GM12878 (cell line): ENCODE data around the gene RMC1. TPM values are rescaled to one million over a fixed set of nuclear protein-coding genes. Genes with fewer than 3 reads are reported as not detected.

Experiments
- IRF5 ChIP-seq: fragments of 450-650 bp; IDR thresholded peaks from 2 replicates; pipeline ENCODE4 v1.6.1; 2017; ENCODE audit warnings: borderline replicate concordance
- NFYB ChIP-seq: IDR thresholded peaks from 2 replicates; pipeline ENCODE4 v1.6.1; 2011; ENCODE audit warnings: low read depth, mild to moderate bottlenecking, low read length, improper control_type of control experiment, moderate library complexity; ENCODE audit not compliant: insufficient read depth
- RUNX3 ChIP-seq: IDR thresholded peaks from 2 replicates; pipeline ENCODE4 v1.6.1; 2012; ENCODE audit warnings: low read length, inconsistent platforms
- SMC3 ChIP-seq: IDR thresholded peaks from 2 replicates; pipeline ENCODE4 v1.6.1; 2011; ENCODE audit warnings: low read length, improper control_type of control experiment, borderline replicate concordance
- SP1 ChIP-seq: IDR thresholded peaks from one replicate; pipeline ENCODE4 v1.6.1; 2011; ENCODE audit warnings: low read depth, low read length
- ZNF24 ChIP-seq: fragments of 450-650 bp; IDR thresholded peaks from 2 replicates; pipeline ENCODE4 v1.6.1; 2017; ENCODE audit warnings: antibody characterized with exemption, mild to moderate bottlenecking
- ZNF274 ChIP-seq: IDR thresholded peaks from one replicate; pipeline ENCODE4 v1.8.0; 2011; ENCODE audit not compliant: insufficient read length, insufficient read depth
- polyA plus RNA-seq, 11 experiments: library from polyadenylated mRNA; depleted of rRNA in 4 of 11; unstranded in 6 of 11; stranded (reverse) in 5 of 11; fragments of >200 nt; fragmentation: Nextera tagmentation in 4 of 11; fragmentation: Illumina TruSeq in 1 of 11; extraction: Ambion mirVana in 4 of 11; extraction: Trizol in 1 of 11; gene quantifications; 1 replicate in 1 of 11; 2 replicates in 10 of 11; pipeline versions ENCODE4 v1.2.1 to v1.2.3, GENCODE V29; 2011 to 2016; ENCODE audit warnings: inconsistent platforms in 2 of 11, missing spikeins in 2 of 11, low read depth in 1 of 11
- total RNA-seq, 4 experiments: library from RNA; depleted of rRNA in 3 of 4; stranded (reverse); fragments of >200 nt in 3 of 4; fragmentation: Illumina TruSeq in 1 of 4; extraction: Trizol in 1 of 4; gene quantifications; 2 replicates each; pipeline versions ENCODE4 v1.2.1 to v1.2.3, GENCODE V29; 2013 to 2021
- TF ChIP-seq, protein P1 (sequence below): IDR thresholded peaks from 2 replicates; pipeline ENCODE4 v1.6.1; 2012; ENCODE audit warnings: low read depth, low read length, improper control_type of control experiment
- TF ChIP-seq, protein P2 (sequence below): fragments of 450-650 bp; conservative IDR thresholded peaks from 2 replicates; pipeline ENCODE4 v1.6.1; 2017; ENCODE audit warnings: mild to moderate bottlenecking, moderate library complexity
- TF ChIP-seq, protein P3 (sequence below): fragments of 450-650 bp; IDR thresholded peaks from 2 replicates; pipeline ENCODE4 v1.6.1; 2018; ENCODE audit warnings: mild to moderate bottlenecking, low read depth, moderate library complexity; ENCODE audit not compliant: partially characterized antibody
- TF ChIP-seq, protein P4 (sequence below): fragments of 450-650 bp; IDR thresholded peaks from 2 replicates; pipeline ENCODE4 v1.6.1; 2017; ENCODE audit warnings: antibody characterized with exemption, mild to moderate bottlenecking, moderate library complexity

RMC1 gene
- total and polyA plus RNA-seq, 10 of the 15 experiments (the other 5 are each of a cell fraction or from before 2014, with no cell fraction given) = 8.4 to 57.6 (median 42.5) TPM

- TF ChIP-seq, protein P1, sequence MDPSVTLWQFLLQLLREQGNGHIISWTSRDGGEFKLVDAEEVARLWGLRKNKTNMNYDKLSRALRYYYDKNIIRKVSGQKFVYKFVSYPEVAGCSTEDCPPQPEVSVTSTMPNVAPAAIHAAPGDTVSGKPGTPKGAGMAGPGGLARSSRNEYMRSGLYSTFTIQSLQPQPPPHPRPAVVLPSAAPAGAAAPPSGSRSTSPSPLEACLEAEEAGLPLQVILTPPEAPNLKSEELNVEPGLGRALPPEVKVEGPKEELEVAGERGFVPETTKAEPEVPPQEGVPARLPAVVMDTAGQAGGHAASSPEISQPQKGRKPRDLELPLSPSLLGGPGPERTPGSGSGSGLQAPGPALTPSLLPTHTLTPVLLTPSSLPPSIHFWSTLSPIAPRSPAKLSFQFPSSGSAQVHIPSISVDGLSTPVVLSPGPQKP = no peak
- TF ChIP-seq, protein P2, sequence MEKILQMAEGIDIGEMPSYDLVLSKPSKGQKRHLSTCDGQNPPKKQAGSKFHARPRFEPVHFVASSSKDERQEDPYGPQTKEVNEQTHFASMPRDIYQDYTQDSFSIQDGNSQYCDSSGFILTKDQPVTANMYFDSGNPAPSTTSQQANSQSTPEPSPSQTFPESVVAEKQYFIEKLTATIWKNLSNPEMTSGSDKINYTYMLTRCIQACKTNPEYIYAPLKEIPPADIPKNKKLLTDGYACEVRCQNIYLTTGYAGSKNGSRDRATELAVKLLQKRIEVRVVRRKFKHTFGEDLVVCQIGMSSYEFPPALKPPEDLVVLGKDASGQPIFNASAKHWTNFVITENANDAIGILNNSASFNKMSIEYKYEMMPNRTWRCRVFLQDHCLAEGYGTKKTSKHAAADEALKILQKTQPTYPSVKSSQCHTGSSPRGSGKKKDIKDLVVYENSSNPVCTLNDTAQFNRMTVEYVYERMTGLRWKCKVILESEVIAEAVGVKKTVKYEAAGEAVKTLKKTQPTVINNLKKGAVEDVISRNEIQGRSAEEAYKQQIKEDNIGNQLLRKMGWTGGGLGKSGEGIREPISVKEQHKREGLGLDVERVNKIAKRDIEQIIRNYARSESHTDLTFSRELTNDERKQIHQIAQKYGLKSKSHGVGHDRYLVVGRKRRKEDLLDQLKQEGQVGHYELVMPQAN = no peak
- TF ChIP-seq RUNX3 (no peak), IRF5 (no peak), ZNF24 (no peak), SP1 (no peak), NFYB (no peak), ZNF274 (no peak), SMC3 (no peak)
- TF ChIP-seq, protein P3, sequence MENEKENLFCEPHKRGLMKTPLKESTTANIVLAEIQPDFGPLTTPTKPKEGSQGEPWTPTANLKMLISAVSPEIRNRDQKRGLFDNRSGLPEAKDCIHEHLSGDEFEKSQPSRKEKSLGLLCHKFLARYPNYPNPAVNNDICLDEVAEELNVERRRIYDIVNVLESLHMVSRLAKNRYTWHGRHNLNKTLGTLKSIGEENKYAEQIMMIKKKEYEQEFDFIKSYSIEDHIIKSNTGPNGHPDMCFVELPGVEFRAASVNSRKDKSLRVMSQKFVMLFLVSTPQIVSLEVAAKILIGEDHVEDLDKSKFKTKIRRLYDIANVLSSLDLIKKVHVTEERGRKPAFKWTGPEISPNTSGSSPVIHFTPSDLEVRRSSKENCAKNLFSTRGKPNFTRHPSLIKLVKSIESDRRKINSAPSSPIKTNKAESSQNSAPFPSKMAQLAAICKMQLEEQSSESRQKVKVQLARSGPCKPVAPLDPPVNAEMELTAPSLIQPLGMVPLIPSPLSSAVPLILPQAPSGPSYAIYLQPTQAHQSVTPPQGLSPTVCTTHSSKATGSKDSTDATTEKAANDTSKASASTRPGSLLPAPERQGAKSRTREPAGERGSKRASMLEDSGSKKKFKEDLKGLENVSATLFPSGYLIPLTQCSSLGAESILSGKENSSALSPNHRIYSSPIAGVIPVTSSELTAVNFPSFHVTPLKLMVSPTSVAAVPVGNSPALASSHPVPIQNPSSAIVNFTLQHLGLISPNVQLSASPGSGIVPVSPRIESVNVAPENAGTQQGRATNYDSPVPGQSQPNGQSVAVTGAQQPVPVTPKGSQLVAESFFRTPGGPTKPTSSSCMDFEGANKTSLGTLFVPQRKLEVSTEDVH = no peak
- TF ChIP-seq, protein P4, sequence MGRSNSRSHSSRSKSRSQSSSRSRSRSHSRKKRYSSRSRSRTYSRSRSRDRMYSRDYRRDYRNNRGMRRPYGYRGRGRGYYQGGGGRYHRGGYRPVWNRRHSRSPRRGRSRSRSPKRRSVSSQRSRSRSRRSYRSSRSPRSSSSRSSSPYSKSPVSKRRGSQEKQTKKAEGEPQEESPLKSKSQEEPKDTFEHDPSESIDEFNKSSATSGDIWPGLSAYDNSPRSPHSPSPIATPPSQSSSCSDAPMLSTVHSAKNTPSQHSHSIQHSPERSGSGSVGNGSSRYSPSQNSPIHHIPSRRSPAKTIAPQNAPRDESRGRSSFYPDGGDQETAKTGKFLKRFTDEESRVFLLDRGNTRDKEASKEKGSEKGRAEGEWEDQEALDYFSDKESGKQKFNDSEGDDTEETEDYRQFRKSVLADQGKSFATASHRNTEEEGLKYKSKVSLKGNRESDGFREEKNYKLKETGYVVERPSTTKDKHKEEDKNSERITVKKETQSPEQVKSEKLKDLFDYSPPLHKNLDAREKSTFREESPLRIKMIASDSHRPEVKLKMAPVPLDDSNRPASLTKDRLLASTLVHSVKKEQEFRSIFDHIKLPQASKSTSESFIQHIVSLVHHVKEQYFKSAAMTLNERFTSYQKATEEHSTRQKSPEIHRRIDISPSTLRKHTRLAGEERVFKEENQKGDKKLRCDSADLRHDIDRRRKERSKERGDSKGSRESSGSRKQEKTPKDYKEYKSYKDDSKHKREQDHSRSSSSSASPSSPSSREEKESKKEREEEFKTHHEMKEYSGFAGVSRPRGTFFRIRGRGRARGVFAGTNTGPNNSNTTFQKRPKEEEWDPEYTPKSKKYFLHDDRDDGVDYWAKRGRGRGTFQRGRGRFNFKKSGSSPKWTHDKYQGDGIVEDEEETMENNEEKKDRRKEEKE = no peak
Observed at GRCh38 chr18:23547846-23548245, 44.5 kb downstream of the RMC1 start (continued).
